Astrocyte (in vitro differentiated cells and primary cell): ENCODE measurements around the gene LFNG.

Experiments
- EZH2 ChIP-seq: IDR thresholded peaks from 2 replicates; pipeline ENCODE4 v1.6.1; 2012; ENCODE audit warnings: mild to moderate bottlenecking, low read length, inconsistent platforms; ENCODE audit not compliant: insufficient read depth
- TF ChIP-seq, protein P1 (sequence below): IDR thresholded peaks from 2 replicates; pipeline ENCODE4 v1.5.1; 2011; ENCODE audit warnings: low read depth, mild to moderate bottlenecking, inconsistent platforms, low read length, moderate library complexity; ENCODE audit not compliant: insufficient read depth

DNA sequence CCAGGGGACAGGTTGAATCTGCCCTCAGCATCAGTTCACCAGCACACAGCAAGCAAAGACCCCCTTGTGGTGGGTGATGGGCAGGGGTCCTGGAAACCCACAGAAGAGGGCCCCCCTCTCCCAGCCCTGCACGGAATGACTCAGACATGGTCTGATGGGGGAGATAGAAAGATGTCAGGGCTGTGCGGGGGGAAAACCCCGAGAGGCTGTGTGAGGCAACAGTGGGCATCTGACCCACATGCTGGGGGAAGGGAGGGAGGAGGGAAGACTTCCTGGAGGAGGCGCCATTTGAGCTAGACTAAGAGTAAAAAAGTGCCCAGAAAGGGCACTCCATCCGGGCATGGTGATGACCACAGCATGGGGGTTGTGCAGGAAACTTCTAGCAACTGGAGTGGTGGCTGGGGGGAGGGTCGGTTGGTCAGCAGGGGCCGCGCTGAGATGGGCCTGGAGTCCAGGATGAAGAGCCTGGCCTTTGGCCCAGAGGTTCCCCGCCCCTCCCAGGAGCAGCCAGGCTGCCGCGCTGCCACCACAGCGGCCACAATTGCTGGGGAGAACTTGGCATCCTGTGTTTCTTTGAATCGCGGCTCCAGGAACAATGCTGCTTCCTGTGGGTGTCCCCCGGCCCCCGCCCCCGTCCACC, 2.5 kb downstream of the LFNG start:
- TF ChIP-seq EZH2 = no peak
- TF ChIP-seq, protein P1, sequence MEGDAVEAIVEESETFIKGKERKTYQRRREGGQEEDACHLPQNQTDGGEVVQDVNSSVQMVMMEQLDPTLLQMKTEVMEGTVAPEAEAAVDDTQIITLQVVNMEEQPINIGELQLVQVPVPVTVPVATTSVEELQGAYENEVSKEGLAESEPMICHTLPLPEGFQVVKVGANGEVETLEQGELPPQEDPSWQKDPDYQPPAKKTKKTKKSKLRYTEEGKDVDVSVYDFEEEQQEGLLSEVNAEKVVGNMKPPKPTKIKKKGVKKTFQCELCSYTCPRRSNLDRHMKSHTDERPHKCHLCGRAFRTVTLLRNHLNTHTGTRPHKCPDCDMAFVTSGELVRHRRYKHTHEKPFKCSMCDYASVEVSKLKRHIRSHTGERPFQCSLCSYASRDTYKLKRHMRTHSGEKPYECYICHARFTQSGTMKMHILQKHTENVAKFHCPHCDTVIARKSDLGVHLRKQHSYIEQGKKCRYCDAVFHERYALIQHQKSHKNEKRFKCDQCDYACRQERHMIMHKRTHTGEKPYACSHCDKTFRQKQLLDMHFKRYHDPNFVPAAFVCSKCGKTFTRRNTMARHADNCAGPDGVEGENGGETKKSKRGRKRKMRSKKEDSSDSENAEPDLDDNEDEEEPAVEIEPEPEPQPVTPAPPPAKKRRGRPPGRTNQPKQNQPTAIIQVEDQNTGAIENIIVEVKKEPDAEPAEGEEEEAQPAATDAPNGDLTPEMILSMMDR = no peak
